K562 (cell line): Measurements from ENCODE around the gene EFHB. TPM values are rescaled to one million over a fixed set of nuclear protein-coding genes. Genes with fewer than 3 reads are reported as not detected.

Experiments used
- CAMTA2 ChIP-seq: fragments of 250-450 bp; sonication (Bioruptor Pico); conservative IDR thresholded peaks from 2 replicates; pipeline ENCODE4 v1.5.1; 2022
- DMBX1 ChIP-seq: fragments of 250-450 bp; sonication (Bioruptor Pico); IDR thresholded peaks from 2 replicates; pipeline ENCODE4 v1.8.0; 2022; ENCODE audit warnings: inconsistent platforms, mild to moderate bottlenecking, moderate library complexity, borderline replicate concordance
- FOXK2 ChIP-seq, 2 experiments: fragments of 450-650 bp; IDR thresholded peaks in 1 of 2; conservative IDR thresholded peaks in 1 of 2; 2 replicates each; pipeline ENCODE4 v1.6.1; 2016; ENCODE audit warnings: low read depth in 2 of 2, mild to moderate bottlenecking in 1 of 2
- HDAC6 ChIP-seq: IDR thresholded peaks from 2 replicates; pipeline ENCODE4 v1.6.1; 2012; ENCODE audit warnings: low read depth, mild to moderate bottlenecking, control low read depth, inconsistent platforms, low read length, moderate library complexity
- HNRNPUL1 ChIP-seq: fragments of 200-400 bp; formaldehyde crosslinking; IDR thresholded peaks from 2 replicates; pipeline ENCODE4 v1.6.1; 2017; ENCODE audit warnings: low read length
- KDM4B ChIP-seq, 2 experiments: fragments of 450-650 bp in 1 of 2; sonication (generic) in 1 of 2; IDR thresholded peaks; 2 replicates each; pipeline ENCODE4 v1.6.1; 2016 to 2017; ENCODE audit warnings: borderline replicate concordance in 2 of 2, antibody characterized with exemption in 1 of 2, low read depth in 1 of 2, mild to moderate bottlenecking in 1 of 2
- NR2C1 ChIP-seq, 2 experiments: fragments of 450-650 bp; IDR thresholded peaks; 2 replicates each; pipeline ENCODE4 v1.6.1; 2017; ENCODE audit warnings: mild to moderate bottlenecking in 2 of 2, antibody characterized with exemption in 1 of 2, inconsistent platforms in 1 of 2, missing compliant biosample characterization in 1 of 2, missing genetic modification characterization in 1 of 2
- TBP ChIP-seq: optimal IDR thresholded peaks from 2 replicates; pipeline ENCODE3; 2011; ENCODE audit warnings: low read depth, low read length, improper control_type of control experiment
- VEZF1 ChIP-seq: fragments of 200-800 bp; sonication (Bioruptor generic); IDR thresholded peaks from 2 replicates; pipeline ENCODE4 v1.6.1; 2017; ENCODE audit warnings: missing genetic modification characterization, missing compliant biosample characterization
- ZNF707 ChIP-seq: fragments of 250-450 bp; sonication (Bioruptor Pico); conservative IDR thresholded peaks from 2 replicates; pipeline ENCODE4 v1.8.0; 2022; ENCODE audit warnings: inconsistent platforms, mild to moderate bottlenecking, moderate library complexity
- ZNF766 ChIP-seq: fragments of 200-800 bp; sonication (Bioruptor generic); conservative IDR thresholded peaks from 2 replicates; pipeline ENCODE4 v1.6.1; 2016; ENCODE audit warnings: missing genetic modification characterization, missing compliant biosample characterization
- polyA plus RNA-seq, 8 experiments: library from polyadenylated mRNA; depleted of rRNA in 4 of 8; stranded (reverse) in 5 of 8; unstranded in 3 of 8; fragments of >200 nt; fragmentation: Nextera tagmentation in 2 of 8; fragmentation: Illumina TruSeq in 1 of 8; extraction: Ambion mirVana in 2 of 8; extraction: Trizol in 1 of 8; gene quantifications; 2 replicates each; pipeline versions ENCODE4 v1.2.1 to v1.2.3, GENCODE V29; 2011 to 2014; ENCODE audit warnings: inconsistent platforms in 1 of 8, missing spikeins in 1 of 8
- total RNA-seq, 7 experiments: library from RNA; depleted of rRNA in 6 of 7; stranded (reverse); fragments of >200 nt in 6 of 7; fragmentation: Illumina TruSeq in 2 of 7; extraction: Trizol in 2 of 7; gene quantifications; 2 replicates each; pipeline versions ENCODE4 v1.2.1 to v1.2.3, GENCODE V29; 2011 to 2021; ENCODE audit warnings: low replicate concordance in 1 of 7
- TF ChIP-seq, protein P1 (sequence below), 2 experiments: fragments of 450-650 bp; formaldehyde crosslinking in 1 of 2; IDR thresholded peaks; 2 replicates each; pipeline versions ENCODE4 v1.4.0 to v1.6.1; 2014 to 2020; ENCODE audit warnings: mild to moderate bottlenecking in 2 of 2, borderline replicate concordance in 1 of 2, low read depth in 1 of 2
- TF ChIP-seq, protein P2 (sequence below): fragments of 250-450 bp; sonication (Bioruptor Pico); IDR thresholded peaks from 2 replicates; pipeline ENCODE4 v1.4.0; 2020
- TF ChIP-seq, protein P3 (sequence below): IDR thresholded peaks from 2 replicates; pipeline ENCODE4 v1.6.1; 2011; ENCODE audit not compliant: insufficient read length; ENCODE audit errors: extremely low read depth

The EFHB gene
- total and polyA plus RNA-seq, 9 of the 15 experiments (the other 6 are each of a cell fraction or from before 2014, with no cell fraction given) = 1.5 to 4.0 (median 1.8) TPM

GRCh38 chr3:19945969-19946831 is 12.2 kb upstream of the EFHB start (continued):
- TF ChIP-seq HNRNPUL1 (no peak), NR2C1 (IDR thresholded peaks at IDR 0.05) (no peak; the same call in 1 of the 2 replicates), NR2C1 (tag; IDR thresholded peaks at IDR 0.05) (no peak), FOXK2 (conservative IDR thresholded peaks at IDR 0.05 in 1 of 2, IDR thresholded peaks at IDR 0.05 in 1 of 2; ENCODE audit: low read depth in 2 of 2) (no peak), HDAC6 (no peak), TBP (peak; percentile 57), ZNF766 (CRISPR knock-in tag) (peak; percentile 45; the same call in 1 of the 2 replicates), ZNF707 (0 out of 2 replicates have a peak, but pooled peaks have one; percentile 42), VEZF1 (CRISPR knock-in tag) (no peak), DMBX1 (CRISPR knock-in tag) (0 out of 2 replicates have a peak, but pooled peaks have one; percentile 62), CAMTA2 (CRISPR knock-in tag) (no peak), KDM4B (IDR thresholded peaks at IDR 0.05; ENCODE audit: borderline replicate concordance in 2 of 2, low read depth in 1 of 2) (no peak)
- TF ChIP-seq, protein P1, sequence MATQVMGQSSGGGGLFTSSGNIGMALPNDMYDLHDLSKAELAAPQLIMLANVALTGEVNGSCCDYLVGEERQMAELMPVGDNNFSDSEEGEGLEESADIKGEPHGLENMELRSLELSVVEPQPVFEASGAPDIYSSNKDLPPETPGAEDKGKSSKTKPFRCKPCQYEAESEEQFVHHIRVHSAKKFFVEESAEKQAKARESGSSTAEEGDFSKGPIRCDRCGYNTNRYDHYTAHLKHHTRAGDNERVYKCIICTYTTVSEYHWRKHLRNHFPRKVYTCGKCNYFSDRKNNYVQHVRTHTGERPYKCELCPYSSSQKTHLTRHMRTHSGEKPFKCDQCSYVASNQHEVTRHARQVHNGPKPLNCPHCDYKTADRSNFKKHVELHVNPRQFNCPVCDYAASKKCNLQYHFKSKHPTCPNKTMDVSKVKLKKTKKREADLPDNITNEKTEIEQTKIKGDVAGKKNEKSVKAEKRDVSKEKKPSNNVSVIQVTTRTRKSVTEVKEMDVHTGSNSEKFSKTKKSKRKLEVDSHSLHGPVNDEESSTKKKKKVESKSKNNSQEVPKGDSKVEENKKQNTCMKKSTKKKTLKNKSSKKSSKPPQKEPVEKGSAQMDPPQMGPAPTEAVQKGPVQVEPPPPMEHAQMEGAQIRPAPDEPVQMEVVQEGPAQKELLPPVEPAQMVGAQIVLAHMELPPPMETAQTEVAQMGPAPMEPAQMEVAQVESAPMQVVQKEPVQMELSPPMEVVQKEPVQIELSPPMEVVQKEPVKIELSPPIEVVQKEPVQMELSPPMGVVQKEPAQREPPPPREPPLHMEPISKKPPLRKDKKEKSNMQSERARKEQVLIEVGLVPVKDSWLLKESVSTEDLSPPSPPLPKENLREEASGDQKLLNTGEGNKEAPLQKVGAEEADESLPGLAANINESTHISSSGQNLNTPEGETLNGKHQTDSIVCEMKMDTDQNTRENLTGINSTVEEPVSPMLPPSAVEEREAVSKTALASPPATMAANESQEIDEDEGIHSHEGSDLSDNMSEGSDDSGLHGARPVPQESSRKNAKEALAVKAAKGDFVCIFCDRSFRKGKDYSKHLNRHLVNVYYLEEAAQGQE (IDR thresholded peaks at IDR 0.05; ENCODE audit: borderline replicate concordance) = no peak
- TF ChIP-seq, protein P1 (CRISPR knock-in tag; IDR thresholded peaks at IDR 0.05; ENCODE audit: low read depth) = no peak
- TF ChIP-seq, protein P2, sequence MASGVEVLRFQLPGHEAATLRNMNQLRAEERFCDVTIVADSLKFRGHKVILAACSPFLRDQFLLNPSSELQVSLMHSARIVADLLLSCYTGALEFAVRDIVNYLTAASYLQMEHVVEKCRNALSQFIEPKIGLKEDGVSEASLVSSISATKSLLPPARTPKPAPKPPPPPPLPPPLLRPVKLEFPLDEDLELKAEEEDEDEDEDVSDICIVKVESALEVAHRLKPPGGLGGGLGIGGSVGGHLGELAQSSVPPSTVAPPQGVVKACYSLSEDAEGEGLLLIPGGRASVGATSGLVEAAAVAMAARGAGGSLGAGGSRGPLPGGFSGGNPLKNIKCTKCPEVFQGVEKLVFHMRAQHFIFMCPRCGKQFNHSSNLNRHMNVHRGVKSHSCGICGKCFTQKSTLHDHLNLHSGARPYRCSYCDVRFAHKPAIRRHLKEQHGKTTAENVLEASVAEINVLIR (CRISPR knock-in tag) = no peak
- TF ChIP-seq, protein P3, sequence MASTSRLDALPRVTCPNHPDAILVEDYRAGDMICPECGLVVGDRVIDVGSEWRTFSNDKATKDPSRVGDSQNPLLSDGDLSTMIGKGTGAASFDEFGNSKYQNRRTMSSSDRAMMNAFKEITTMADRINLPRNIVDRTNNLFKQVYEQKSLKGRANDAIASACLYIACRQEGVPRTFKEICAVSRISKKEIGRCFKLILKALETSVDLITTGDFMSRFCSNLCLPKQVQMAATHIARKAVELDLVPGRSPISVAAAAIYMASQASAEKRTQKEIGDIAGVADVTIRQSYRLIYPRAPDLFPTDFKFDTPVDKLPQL = no peak
